Lung (tissue), 13 donors: ENCODE measurements around the gene BACE2. TPM values are rescaled to one million over a fixed set of nuclear protein-coding genes. Genes with fewer than 3 reads are reported as not detected.

ENCODE experiments used
- ATAC-seq: fragments of 200-7000 bp; cut with Tn5 transposase; one replicate; pipeline ENCODE4 v1.9.1; 2020; ENCODE audit warnings: moderate number of reproducible peaks; ENCODE audit not compliant: insufficient read depth, low FRiP score
- DNase-seq, 3 donors: peaks; one replicate each; pipeline ENCODE4 v3.0.0-alpha.2; 2013 to 2017
- H3K27ac ChIP-seq, 2 donors: one replicate each; pipeline ENCODE4 v1.5.1; 2013; ENCODE audit warnings: mild to moderate bottlenecking in 2 of 2, moderate library complexity in 2 of 2, control low read depth in 1 of 2, inconsistent platforms in 1 of 2, low read depth in 1 of 2, low read length in 1 of 2
- H3K27me3 ChIP-seq, 3 donors: one replicate each; pipeline ENCODE4 v1.5.1; 2013; ENCODE audit warnings: low read length in 2 of 3; ENCODE audit not compliant: control insufficient read depth in 3 of 3, insufficient read depth in 3 of 3
- H3K36me3 ChIP-seq, 4 donors: one replicate each; pipeline ENCODE4 v1.5.1; 2013; ENCODE audit warnings: low read length in 4 of 4, mild to moderate bottlenecking in 1 of 4, moderate library complexity in 1 of 4; ENCODE audit not compliant: control insufficient read depth in 4 of 4, insufficient read depth in 4 of 4
- H3K4me1 ChIP-seq, 5 donors: one replicate each; pipeline ENCODE4 v1.5.1; 2013; ENCODE audit warnings: low read length in 5 of 5, mild to moderate bottlenecking in 2 of 5, moderate library complexity in 1 of 5; ENCODE audit not compliant: control insufficient read depth in 5 of 5, insufficient read depth in 5 of 5
- H3K4me3 ChIP-seq: one replicate; pipeline ENCODE4 v1.5.1; 2013; ENCODE audit warnings: mild to moderate bottlenecking, control low read depth, moderate library complexity
- H3K9ac ChIP-seq, 2 donors: one replicate each; pipeline ENCODE4 v1.5.1; 2013; ENCODE audit warnings: low read length in 2 of 2, control low read depth in 1 of 2; ENCODE audit not compliant: insufficient read depth in 1 of 2
- H3K9me3 ChIP-seq, 4 donors: one replicate each; pipeline ENCODE4 v1.5.1; 2013; ENCODE audit warnings: low read length in 3 of 4, mild to moderate bottlenecking in 1 of 4, moderate library complexity in 1 of 4; ENCODE audit not compliant: control insufficient read depth in 4 of 4, insufficient read depth in 3 of 4
- CTCF ChIP-seq: IDR thresholded peaks from 2 replicates; pipeline ENCODE4 v1.5.1; 2012; ENCODE audit warnings: mild to moderate bottlenecking; ENCODE audit errors: control extremely low read depth, extremely low read depth
- WGBS, 2 donors: extraction: QIAGEN DNeasy Blood & Tissue Kit; methylation state at CpG; one replicate each; pipeline ENCODE4 v1.1.7; 2013; 5-methylcytosine and 5-hydroxymethylcytosine counted together
- polyA plus RNA-seq, 2 donors: library from polyadenylated mRNA; stranded (reverse); fragments of 200-250 nt; gene quantifications; one replicate each; pipeline ENCODE4 v1.2.1, GENCODE V29; 2013
- small RNA-seq: library from RNA; depleted of rRNA; stranded (forward); fragments of <200 nt; gene quantifications from one replicate; pipeline ENCODE3, GENCODE V24; 2014; ENCODE audit warnings: low replicate concordance
- total RNA-seq, 2 donors: library from RNA; depleted of rRNA in 1 of 2; stranded (reverse); fragments of >200 nt in 1 of 2; gene quantifications; one replicate each; pipeline ENCODE4 v1.2.1, GENCODE V29; 2014 to 2021
- donor health status: control.
- donor health status: control.
- donor health status: Bipolar disorder and iron deficiency.
- donor health status: healthy.
- donor health status: DM: yes; HTN: yes; CAD: no.

The BACE2 gene
- total and polyA plus RNA-seq, 4 donors = 9.3 to 49.9 (median 33.8) TPM

GRCh38 chr21:41328660-41329607 lies 161.0 kb downstream of the BACE2 start:
- 76 to 84% methylated on average over 16 of the region's 16 CpGs for WGBS, 2 donors
- no peaks in the 10 kb centered on the region for H3K4me1 ChIP-seq
- H3K9ac ChIP-seq = no peak overlapping the region
- TF ChIP-seq CTCF = no peak
- DNase-seq (no peak), ATAC-seq (no peak)
- H3K27me3 ChIP-seq = no peaks in the 10 kb centered on the region
- no peak overlapping the region for H3K4me3 ChIP-seq
- no peaks in the 10 kb centered on the region for H3K36me3 ChIP-seq
- no peak overlapping the region for H3K27ac ChIP-seq
- H3K9me3 ChIP-seq = peaks cover 0 to 3% (median 0%) of the 10 kb centered on the region in 4 donors

Small RNA genes lying within 50 kb of the gene (small RNA-seq; reads per million reads assigned to genes)
- not detected for gene MIR3197

Other genes with a start within 250 kb of the BACE2 start
- gene FAM3B, start 148.6 kb downstream of the BACE2 start, total RNA-seq = 10 to 100 TPM in 1 of 2 donors, 1 to 10 TPM in 1; 6.7 to 18.1 TPM
- gene FAM3B, start 148.6 kb downstream of the BACE2 start, polyA plus RNA-seq = 10 to 100 TPM in 1 of 2 donors, 1 to 10 TPM in 1; 4.5 to 11.3 TPM
- 10 to 100 TPM in 1 of 2 donors, 1 to 10 TPM in 1; 5.9 to 12.8 TPM for gene MX2, start 193.9 kb downstream of the BACE2 start, total RNA-seq
- gene MX2, start 193.9 kb downstream of the BACE2 start, polyA plus RNA-seq = 10 to 100 TPM in 1 of 2 donors, 1 to 10 TPM in 1; 4.2 to 33.4 TPM